Pancreas (tissue), 10 donors: ENCODE measurements around the gene ATP5F1D. TPM values are rescaled to one million over a fixed set of nuclear protein-coding genes. Genes with fewer than 3 reads are reported as not detected.

Experiments used
- ATAC-seq, 4 donors: fragments of 200-7000 bp; cut with Tn5 transposase; one replicate each; pipeline versions ENCODE4 v1.8.0 to v1.9.1; 2020; ENCODE audit warnings: mild to moderate bottlenecking in 4 of 4, moderate library complexity in 4 of 4
- DNase-seq, 6 donors: peaks; one replicate each; pipeline ENCODE4 v3.0.0-alpha.2; 2020
- FAIRE-seq: peaks from 2 replicates; lab custom pipeline; 2012; peaks lifted over from hg19 to GRCh38; lab: Jason Lieb, UNC
- H3K27ac ChIP-seq, 4 donors: fragments of 200-600 bp; sonication (generic); 1 replicate in 3 of 4; 2 replicates in 1 of 4; pipeline versions ENCODE4 v1.5.0 to v1.8.0; 2020
- H3K27me3 ChIP-seq, 4 donors: fragments of 200-600 bp; one replicate each; pipeline ENCODE4 v1.8.0; 2021
- H3K36me3 ChIP-seq, 3 donors: fragments of 200-600 bp; sonication (generic) in 1 of 3; one replicate each; pipeline versions ENCODE4 v1.5.0 to v1.8.0; 2020 to 2021
- H3K4me1 ChIP-seq, 3 donors: fragments of 200-600 bp; one replicate each; pipeline ENCODE4 v1.8.0; 2021
- H3K4me3 ChIP-seq, 4 donors: fragments of 200-600 bp; sonication (generic) in 2 of 4; one replicate each; pipeline versions ENCODE4 v1.5.0 to v1.8.0; 2020 to 2021
- H3K9me3 ChIP-seq, 4 donors: fragments of 200-600 bp; one replicate each; pipeline ENCODE4 v1.8.0; 2021
- WGBS, 2 donors: extraction: QIAGEN DNeasy Blood & Tissue Kit; methylation state at CpG; one replicate each; pipeline ENCODE4 v1.1.7; 2013; 5-methylcytosine and 5-hydroxymethylcytosine counted together
- intact Hi-C, 3 donors: fragments of 100-400 bp; cut with DNase I; formaldehyde crosslinking; loops; one replicate each; pipeline versions ENCODE4 v1.11.1 to v1.14.2; 2022
- polyA plus RNA-seq, 2 donors: library from polyadenylated mRNA; stranded (reverse); fragments of 200-250 nt; gene quantifications; one replicate each; pipeline ENCODE4 v1.2.3, GENCODE V29; 2013
- total RNA-seq, 6 donors: library from RNA; stranded (reverse); fragmentation: NEBNext Ultra II Directional in 4 of 6; extraction: Animal tissue kit (Norgen Biotek cat#: 25700) in 4 of 6; gene quantifications; one replicate each; pipeline versions ENCODE4 v1.2.1 to v1.2.4, GENCODE V29; 2021 to 2023
- TF ChIP-seq, protein P1 (sequence below), 4 donors: fragments of 200-600 bp; sonication (generic) in 3 of 4; IDR thresholded peaks; one replicate each; pipeline versions ENCODE4 v1.5.0 to v1.8.0; 2021; ENCODE audit warnings: antibody characterized with exemption in 4 of 4
- donor health status: healthy with polysubstance abuse.
- donor health status: DM: no; HTN: no; CAD: no; lungs with moderate emphysema.
- donor health status: DM: no; HTN: no; CAD: no.
- donor health status: control.
- donor health status: control.
- donor health status: Bipolar disorder and iron deficiency.
- donor health status: DM: yes; HTN: yes; CAD: no.
- donor health status: DM: no; HTN: no; CAD: no.
- donor health status: DM: no; HTN: no; CAD: no.
- donor health status: DM: yes; HTN: yes; CAD: no.

The ATP5F1D gene
- total and polyA plus RNA-seq, 8 donors = 97.3 to 515 (median 167) TPM

DNA sequence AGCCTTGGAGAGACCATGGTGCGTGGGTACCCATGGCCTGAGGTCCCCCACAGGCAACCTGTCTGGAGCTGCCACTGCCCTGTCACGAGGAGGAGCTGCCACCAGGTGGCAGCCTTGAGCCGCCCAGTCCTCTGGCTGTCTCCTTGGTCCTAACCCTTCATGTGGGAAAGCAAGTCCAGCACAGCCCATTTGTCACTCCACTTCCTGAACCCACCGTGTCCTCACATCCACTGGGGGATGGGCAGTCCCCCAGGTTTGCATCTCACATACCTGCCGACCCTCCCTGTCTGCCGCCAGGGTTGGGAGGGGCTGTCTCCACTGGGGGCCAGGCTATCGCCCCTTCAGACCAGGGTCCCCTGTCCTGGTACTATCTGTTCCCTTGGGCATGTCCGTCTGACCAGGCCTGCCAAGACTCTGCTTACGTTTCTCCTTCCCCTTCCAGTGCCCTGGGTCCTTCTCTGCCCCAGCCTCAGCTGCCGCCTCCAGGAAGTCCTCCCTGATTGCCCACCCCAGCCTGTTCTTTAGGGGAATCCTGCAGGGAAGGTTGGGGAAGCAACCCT is 38.3 kb downstream of the ATP5F1D start:
- Histone ChIP-seq H3K4me1 (peaks cover 3 to 7% (median 6%) of the 10 kb centered on the region in 3 donors), H3K36me3 (peaks cover 0 to 2% (median 0%) of the 10 kb centered on the region in 3 donors), H3K4me3 (no peak overlapping the region), H3K9me3 (no peaks in the 10 kb centered on the region), H3K27me3 (no peaks in the 10 kb centered on the region), H3K27ac (no peak overlapping the region)
- DNase-seq (peak in 5 of 6 donors; percentile 65 to 93 (median 87)), ATAC-seq (peak; percentile 16 to 50 (median 40)), FAIRE-seq (no peak)
- 30 to 31% methylated on average over 10 of the region's 10 CpGs for WGBS, 2 donors
- intact Hi-C loops = no loop called here
- TF ChIP-seq, protein P1, sequence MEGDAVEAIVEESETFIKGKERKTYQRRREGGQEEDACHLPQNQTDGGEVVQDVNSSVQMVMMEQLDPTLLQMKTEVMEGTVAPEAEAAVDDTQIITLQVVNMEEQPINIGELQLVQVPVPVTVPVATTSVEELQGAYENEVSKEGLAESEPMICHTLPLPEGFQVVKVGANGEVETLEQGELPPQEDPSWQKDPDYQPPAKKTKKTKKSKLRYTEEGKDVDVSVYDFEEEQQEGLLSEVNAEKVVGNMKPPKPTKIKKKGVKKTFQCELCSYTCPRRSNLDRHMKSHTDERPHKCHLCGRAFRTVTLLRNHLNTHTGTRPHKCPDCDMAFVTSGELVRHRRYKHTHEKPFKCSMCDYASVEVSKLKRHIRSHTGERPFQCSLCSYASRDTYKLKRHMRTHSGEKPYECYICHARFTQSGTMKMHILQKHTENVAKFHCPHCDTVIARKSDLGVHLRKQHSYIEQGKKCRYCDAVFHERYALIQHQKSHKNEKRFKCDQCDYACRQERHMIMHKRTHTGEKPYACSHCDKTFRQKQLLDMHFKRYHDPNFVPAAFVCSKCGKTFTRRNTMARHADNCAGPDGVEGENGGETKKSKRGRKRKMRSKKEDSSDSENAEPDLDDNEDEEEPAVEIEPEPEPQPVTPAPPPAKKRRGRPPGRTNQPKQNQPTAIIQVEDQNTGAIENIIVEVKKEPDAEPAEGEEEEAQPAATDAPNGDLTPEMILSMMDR (IDR thresholded peaks at IDR 0.05) = peak; percentile 94 to 95 (median 94)

DNA sequence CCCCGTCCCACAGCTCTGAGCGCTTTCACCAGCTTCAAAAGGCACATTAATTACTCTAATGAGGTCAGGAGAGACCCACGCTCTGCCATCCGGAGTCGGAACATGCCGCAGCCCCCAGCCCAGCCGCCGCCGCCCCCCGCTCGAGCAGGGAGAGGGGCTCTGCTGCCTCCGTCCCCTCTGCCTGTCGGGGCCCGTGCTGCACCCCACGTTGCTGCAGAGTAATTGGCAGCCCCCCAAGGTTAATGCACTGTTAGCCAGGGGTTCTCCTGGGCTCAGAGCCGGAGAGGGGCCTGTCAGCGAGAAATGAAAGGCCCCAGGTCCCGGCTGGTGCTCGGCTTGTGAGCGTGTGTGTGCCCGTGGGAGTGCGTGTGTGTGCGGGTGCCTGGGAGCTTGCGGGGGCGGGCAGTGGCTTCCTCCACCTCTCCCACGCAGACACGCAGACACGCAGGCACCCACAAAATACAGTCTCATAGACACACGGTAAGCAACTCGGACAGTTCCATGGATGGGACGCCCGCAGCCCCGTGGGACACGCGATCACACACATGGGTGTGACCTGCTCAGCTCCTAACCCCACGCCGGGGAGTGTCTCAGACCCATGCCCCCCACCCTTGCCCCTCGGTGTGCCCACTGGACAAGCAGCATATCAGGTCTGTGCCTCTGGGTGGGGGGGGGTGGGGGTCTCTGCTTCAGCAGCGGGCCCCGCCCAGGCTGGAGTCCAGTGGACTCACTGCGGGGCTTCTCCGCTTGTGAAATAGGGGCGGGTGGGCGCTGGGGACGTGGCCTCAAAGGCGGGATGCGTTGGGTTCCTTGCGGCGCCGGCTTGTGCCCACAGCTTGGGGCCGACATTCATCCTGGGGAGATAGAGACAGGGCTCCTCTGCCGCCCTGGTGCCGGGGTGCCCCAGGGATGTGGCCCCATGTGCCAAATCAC is 39.4 kb downstream of the ATP5F1D start:
- Histone ChIP-seq H3K36me3 (no peaks in the 10 kb centered on the region), H3K27me3 (no peaks in the 10 kb centered on the region), H3K4me1 (peaks cover 0 to 6% (median 4%) of the 10 kb centered on the region in 3 donors), H3K9me3 (no peaks in the 10 kb centered on the region), H3K27ac (no peak overlapping the region), H3K4me3 (no peak overlapping the region)
- WGBS, 2 donors = 84 to 88% methylated on average over 51 to 53 of the region's 53 CpGs
- intact Hi-C loops = no loop called here
- FAIRE-seq (no peak), ATAC-seq (no peak), DNase-seq (peak in 2 of 6 donors; percentile 45 to 77)
- TF ChIP-seq, protein P1 (IDR thresholded peaks at IDR 0.05) = no peak

DNA sequence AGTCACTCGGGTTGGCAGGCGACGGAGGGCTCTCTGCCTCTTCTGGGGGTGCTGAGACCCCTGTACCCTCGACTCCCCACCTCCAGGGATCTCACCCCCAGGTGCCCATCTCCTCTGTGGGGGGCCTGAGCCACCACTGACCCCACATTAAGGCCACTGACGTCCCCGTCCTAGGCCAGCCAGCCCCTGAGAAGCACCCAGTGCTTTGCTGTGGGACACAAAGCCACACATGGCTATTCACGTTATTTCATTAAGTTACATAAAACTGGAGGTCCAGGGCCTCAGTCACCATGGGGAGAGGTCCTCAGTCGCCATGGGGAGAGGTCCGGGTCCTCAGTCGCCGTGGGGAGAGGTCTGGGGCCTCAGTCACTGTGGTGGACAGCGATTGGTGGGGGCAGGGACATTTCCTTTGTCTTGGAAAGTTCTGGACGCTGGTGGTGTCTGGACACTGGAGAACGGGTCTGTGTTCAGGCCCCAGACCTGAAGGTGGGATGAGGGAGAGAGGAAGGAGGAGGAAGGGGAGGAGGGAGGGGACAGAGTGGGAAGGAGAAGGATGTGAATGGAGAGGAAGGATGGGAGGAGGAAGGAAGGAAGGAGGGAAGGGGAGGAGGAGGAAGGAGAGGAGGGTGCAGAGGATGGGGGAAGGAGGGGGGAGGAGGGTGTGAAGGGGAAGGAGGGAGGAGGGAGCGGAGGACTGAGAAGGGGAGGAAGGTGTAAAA is 40.2 kb downstream of the ATP5F1D start:
- ATAC-seq (no peak), FAIRE-seq (no peak), DNase-seq (peak in 1 of 6 donors; percentile 73)
- H3K4me1 ChIP-seq = peaks cover 0 to under 1% (median under 1%) of the 10 kb centered on the region in 3 donors
- H3K27me3 ChIP-seq = peaks cover 0 to 4% (median 0%) of the 10 kb centered on the region in 4 donors
- H3K27ac ChIP-seq = no peak overlapping the region
- no peaks in the 10 kb centered on the region for H3K36me3 ChIP-seq
- no peak overlapping the region for H3K4me3 ChIP-seq
- no peaks in the 10 kb centered on the region for H3K9me3 ChIP-seq
- WGBS, 2 donors = 56 to 57% methylated on average over 15 of the region's 15 CpGs
- intact Hi-C loops = no loop called here
- TF ChIP-seq, protein P1 (IDR thresholded peaks at IDR 0.05) = no peak

DNA sequence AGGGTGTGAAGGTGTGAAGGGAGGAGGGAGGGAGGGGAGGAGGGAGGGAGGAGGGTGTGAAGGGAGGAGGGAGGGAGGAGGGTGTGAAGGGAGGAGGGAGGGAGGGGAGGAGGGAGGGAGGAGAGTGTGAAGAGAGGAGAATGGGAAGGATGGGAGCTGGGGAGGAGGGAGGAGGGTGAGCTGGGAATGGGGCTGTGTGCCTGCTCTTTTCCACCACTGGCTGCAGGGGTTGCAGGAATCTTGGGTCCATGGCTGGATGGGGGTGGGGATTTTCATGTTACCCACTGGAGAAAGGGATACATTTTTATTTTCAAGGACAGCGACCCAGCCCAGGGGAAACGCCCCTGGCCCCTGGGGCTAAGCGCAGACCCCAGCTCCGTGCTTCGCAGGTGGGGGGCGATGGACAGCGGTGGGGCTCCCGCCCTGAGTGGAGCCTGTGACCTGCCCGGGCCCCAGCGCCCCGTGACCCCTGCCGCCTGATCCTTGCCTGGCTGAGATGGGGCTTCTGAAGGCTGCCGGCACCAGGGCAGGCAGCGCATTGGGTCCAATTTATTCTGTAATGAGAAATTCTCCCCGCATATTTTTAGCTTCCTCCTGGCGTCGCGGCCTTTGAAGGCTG is 41.1 kb downstream of the ATP5F1D start:
- FAIRE-seq (no peak), DNase-seq (peak in 2 of 6 donors; percentile 18 to 47), ATAC-seq (no peak)
- Histone ChIP-seq H3K36me3 (no peaks in the 10 kb centered on the region), H3K27me3 (peaks cover 0 to 13% (median 3%) of the 10 kb centered on the region in 4 donors), H3K4me3 (no peak overlapping the region), H3K9me3 (no peaks in the 10 kb centered on the region), H3K4me1 (no peaks in the 10 kb centered on the region), H3K27ac (no peak overlapping the region)
- intact Hi-C loops = no loop called here
- WGBS, 2 donors = 73 to 80% methylated on average over 17 to 18 of the region's 18 CpGs
- TF ChIP-seq, protein P1 (IDR thresholded peaks at IDR 0.05) = no peak
